Stimulated activated CD4-positive, alpha-beta T cell treated with anti-CD3 and anti-CD28 coated beads, Interleukin-1b, Interleukin-23, amount 100 ng/mL, for 48 hours (primary cell): ENCODE data around the gene FADS2.

Experiments
- DNase-seq: peaks from one replicate; pipeline ENCODE4 v3.0.0-alpha.2; 2020

FADS2 gene

DNA sequence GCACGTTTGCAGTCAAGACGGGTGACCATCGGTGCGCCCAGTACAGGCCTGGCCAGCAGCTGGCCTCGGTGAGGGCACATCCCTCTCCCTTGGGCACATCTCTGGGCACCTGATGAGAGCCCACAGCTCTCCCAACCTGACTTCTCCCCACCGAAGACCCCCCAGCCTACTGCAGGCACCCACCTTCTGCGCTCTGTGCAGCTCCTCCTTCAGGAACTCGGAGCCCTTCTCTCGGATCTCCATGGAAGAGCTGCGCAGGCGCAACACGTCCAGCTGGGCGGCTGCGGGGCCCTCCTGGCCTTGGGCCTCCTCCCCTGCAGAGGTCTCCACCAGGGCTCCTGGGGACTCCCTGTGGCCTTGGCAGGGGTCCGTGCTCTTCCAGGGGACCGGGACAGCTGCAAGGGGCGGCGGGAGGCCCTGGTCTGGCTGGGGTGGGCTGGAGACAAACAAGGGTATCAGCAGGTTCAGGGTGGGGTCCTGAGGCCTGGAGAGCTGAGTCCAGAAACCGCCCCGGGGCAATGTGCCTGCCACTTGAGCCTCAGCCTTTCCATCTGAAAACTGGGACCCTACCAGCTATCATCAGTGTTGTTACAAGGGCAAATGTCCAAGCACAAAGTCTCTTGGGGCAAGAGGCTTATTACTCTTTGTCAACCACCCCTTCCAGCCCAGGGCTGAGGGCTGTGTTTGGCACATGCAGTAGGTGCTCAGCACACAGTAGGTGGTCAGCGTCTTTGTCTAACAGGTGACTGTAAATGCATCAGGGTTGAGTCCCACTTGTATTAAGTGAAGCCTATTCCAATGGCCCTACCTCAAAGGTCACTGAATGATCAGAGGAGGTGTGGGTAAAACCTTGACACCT, 80.0 kb downstream of the FADS2 start:
- no peak for DNase-seq

GRCh38 chr11:61908730-61909316, 80.7 kb downstream of the FADS2 start:
- no peak for DNase-seq

DNA sequence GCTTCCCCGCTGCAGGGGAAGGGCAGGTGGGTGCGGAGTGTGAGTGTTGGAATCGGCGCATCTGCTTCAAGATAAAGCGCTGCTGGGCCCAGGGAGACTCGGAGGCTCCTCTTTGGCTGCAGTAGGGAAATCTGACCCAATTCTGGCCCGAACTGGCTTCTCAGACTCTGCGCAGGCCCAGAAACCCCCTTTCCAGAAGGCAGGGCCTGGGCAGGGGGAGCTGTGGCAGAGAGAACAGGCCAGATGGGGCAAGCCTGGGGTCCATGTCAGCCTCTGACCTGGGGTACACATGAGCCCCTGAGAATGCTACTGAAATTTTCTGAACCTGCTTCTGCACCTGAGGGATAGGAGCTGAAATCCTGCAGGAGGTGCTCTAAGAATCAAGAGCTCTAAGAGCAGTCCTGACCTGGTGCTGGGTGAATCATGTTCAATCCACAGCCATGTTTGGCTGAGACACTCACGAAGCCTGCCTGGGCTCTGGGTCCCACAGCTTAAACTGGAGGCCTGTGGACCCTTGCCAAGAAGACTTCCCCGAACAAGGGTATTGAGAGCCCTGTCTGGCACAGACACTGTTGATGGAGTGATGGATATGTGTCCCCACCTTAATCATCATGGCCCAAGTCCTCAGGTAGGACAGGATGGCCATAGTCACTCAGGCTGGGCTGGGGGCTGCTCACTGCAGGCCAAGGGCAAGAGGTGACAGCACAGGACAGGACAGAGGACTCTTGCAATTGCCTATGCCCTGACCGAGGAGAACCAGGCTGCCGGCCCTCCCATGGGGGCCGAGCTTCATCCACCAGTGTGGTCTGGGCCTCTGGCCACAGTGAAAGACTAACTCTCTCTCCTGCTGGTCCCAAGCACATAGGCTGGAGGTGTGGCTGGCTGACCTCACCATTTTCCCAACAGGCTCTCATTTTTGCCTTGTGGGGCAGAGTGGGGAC, 82.4 kb downstream of the FADS2 start:
- DNase-seq: no peak

GRCh38 chr11:61911128-61911700, 83.1 kb downstream of the FADS2 start:
- DNase-seq: no peak

DNA sequence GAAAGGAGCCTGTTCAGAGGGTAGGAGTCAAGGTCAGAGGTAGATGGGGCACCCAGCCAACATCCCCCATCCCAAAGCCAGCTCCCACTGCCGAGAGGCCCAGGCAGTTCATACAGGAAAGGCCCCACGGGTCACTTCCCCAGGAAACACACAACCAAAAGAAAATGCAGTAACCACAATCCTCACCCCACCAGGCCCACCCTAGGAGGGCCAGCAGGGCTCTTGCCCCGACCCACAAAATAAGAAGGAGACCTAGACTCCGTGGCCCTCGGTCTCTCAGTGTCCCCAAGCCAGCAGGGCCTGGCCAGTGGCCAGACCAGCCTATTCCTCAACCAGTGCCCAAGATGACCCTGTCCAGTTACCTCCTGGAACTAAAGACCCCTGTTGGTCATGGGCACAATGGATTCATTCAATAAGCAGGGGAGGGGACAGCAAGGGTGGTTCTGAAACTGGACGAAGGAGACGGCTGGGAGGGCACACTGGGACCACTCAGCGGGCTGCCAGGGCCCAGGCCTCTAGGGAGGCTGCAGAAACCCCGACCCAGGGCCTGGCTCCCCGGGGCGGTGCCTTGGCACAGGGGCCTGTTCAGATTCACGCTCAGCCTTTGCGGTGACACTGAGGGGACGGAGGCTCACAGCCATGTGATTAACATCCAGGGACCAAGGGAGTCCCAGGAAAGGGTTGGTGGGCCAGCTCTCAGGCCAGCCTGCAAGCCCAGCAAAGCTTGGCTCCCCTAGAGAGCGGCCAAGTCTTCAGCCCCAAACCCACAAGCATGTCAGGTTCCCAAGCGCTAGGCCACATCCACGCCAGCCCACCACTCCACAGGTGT, 83.8 kb downstream of the FADS2 start:
- no peak for DNase-seq

DNA sequence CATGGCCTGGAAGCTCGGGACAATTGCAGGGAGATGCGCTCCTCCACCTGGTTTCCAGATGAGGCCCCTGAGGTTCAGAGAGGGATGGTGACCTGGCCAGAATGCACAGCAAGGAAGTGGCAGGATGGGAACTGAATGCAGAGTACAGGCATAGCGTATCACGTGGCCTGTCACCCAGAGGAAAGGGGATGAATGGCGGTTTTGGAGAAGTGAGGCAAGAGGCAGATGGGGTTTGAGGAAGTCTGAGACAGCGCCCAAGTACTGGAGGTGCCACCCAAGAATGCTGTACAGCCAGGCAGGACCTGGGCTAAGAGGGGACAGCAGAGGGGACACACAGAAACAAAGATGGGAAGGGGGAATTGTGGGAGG, 84.4 kb downstream of the FADS2 start:
- no peak for DNase-seq

GRCh38 chr11:61912991-61913698, 85.0 kb downstream of the FADS2 start:
- no peak for DNase-seq

DNA sequence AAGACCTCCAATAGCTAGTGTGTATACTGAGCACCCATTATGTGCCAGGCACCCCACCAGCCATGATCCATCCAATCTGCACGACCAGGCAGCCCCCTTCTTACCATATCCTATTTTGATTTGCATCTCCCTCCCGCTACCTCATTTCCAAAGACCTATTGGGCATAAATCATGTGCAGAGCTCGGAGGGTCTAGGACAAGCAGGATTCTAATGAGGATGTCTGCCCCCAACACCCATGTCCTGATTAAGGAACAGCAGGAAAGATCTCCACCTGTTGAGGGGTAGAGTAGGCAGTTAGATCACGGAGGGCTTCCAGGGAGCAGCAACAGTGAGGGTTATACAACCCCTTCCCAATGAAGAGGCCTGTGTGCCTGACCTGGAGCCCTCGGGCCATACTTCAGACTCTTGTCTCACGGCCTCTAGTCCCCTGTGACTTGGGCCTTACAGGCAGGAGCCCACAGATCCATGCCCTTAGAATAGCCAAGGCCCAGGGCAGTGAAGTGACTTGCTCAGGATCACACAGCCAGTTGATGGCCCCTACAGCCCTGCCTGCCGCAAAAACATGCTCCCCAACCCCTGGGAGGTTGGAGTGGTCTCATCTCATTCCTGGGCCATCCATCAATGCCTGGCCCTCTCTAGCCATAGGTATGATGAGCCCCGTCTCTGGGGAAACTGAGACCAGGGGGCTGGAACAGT, 85.7 kb downstream of the FADS2 start:
- no peak for DNase-seq

GRCh38 chr11:61914471-61915171, 86.5 kb downstream of the FADS2 start:
- no peak for DNase-seq

GRCh38 chr11:61916737-61917333, 88.7 kb downstream of the FADS2 start:
- DNase-seq: no peak
